A549 (cell line): Measurements from ENCODE around the gene RASSF4.

Experiments used
- CTCF ChIP-seq: fragments of >200 bp; sonication (Bioruptor Twin); formaldehyde crosslinking; IDR thresholded peaks from 3 replicates; pipeline ENCODE4 v1.5.1; 2016
- E2F6 ChIP-seq: IDR thresholded peaks from 2 replicates; pipeline ENCODE4 v1.6.1; 2012; ENCODE audit warnings: low read depth, borderline replicate concordance
- EP300 ChIP-seq, 2 experiments: fragments of >200 bp; sonication (Bioruptor Twin); formaldehyde crosslinking; IDR thresholded peaks; 2 replicates in 1 of 2; 3 replicates in 1 of 2; pipeline ENCODE4 v1.6.1; 2016 to 2017
- POLR2A ChIP-seq: IDR thresholded peaks from 2 replicates; pipeline ENCODE4 v1.6.1; 2012; ENCODE audit warnings: mild to moderate bottlenecking, low read length
- RAD21 ChIP-seq, 2 experiments: fragments of >200 bp in 1 of 2; sonication (Bioruptor Twin) in 1 of 2; formaldehyde crosslinking in 1 of 2; IDR thresholded peaks in 1 of 2; conservative IDR thresholded peaks in 1 of 2; 2 replicates in 1 of 2; 3 replicates in 1 of 2; pipeline ENCODE4 v1.6.1; 2012 to 2018; ENCODE audit warnings: inconsistent platforms in 1 of 2
- RNF2 ChIP-seq: fragments of 200-600 bp; sonication (generic); IDR thresholded peaks from 2 replicates; pipeline ENCODE4 v1.6.1; 2016; ENCODE audit warnings: low read depth, mild to moderate bottlenecking, antibody characterized with exemption, moderate library complexity, borderline replicate concordance
- SMC3 ChIP-seq: fragments of >200 bp; sonication (Bioruptor Twin); formaldehyde crosslinking; IDR thresholded peaks from 3 replicates; pipeline ENCODE4 v1.6.1; 2018; ENCODE audit warnings: inconsistent platforms

GRCh38 chr10:44993226-44993921 lies 33.8 kb downstream of the RASSF4 start:
- TF ChIP-seq POLR2A (no peak), CTCF (no peak), E2F6 (no peak), RNF2 (no peak), SMC3 (no peak), EP300 (IDR thresholded peaks at IDR 0.05) (no peak), RAD21 (conservative IDR thresholded peaks at IDR 0.05 in 1 of 2, IDR thresholded peaks at IDR 0.05 in 1 of 2) (no peak)
